ENCODE measurements around the gene GPBP1L1. TPM values are rescaled to one million over a fixed set of nuclear protein-coding genes. Genes with fewer than 3 reads are reported as not detected.

Gene GPBP1L1
- total and polyA plus RNA-seq, 9 of the 15 experiments (the other 6 are each of a cell fraction or from before 2014, with no cell fraction given), result 86.0 to 216 (median 138) TPM

DNA sequence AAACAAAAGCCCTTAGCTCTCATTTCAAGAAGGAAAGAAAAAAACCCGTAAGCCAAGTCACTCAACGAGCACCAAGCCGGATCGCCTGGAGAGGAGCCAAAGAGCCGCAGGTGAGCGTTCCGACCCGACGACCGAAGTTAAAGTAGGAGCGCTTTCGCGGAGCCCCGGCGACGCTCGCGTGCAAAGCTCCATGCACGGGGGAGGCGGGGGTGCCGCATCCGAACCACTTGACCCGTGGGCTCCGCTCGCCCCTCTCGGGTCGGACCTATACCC, 382 bp downstream of the GPBP1L1 start (continued):
- TF ChIP-seq ARID3A (IDR thresholded peaks at IDR 0.05; ENCODE audit: borderline replicate concordance, low read depth, low read length), result no peak
- no peak for TF ChIP-seq MEIS2 (IDR thresholded peaks at IDR 0.05; ENCODE audit: partially characterized antibody)
- no peak for TF ChIP-seq HNRNPH1 (optimal IDR thresholded peaks at IDR 0.05; ENCODE audit: low read depth, low read length)
- no peak for TF ChIP-seq TFE3 (CRISPR knock-in tag; IDR thresholded peaks at IDR 0.05)
- peak; percentile 60; the same call in 1 of the 2 replicates for TF ChIP-seq CBFB (CRISPR knock-in tag; IDR thresholded peaks at IDR 0.05)
- no peak for TF ChIP-seq LARP7 (IDR thresholded peaks at IDR 0.05)
- no peak for TF ChIP-seq ZNF134 (CRISPR knock-in tag; conservative IDR thresholded peaks at IDR 0.05)
- TF ChIP-seq BACH1 (tag; IDR thresholded peaks at IDR 0.05), result no peak
- TF ChIP-seq ZNF696 (CRISPR knock-in tag; conservative IDR thresholded peaks at IDR 0.05), result no peak
- TF ChIP-seq TCF3 (CRISPR knock-in tag; IDR thresholded peaks at IDR 0.05), result no peak; the same call in 1 of the 2 replicates
- TF ChIP-seq ZNF347 (CRISPR knock-in tag; IDR thresholded peaks at IDR 0.05; ENCODE audit: low read depth), result no peak
- no peak for TF ChIP-seq ZNF133 (CRISPR knock-in tag; IDR thresholded peaks at IDR 0.05)
- TF ChIP-seq BRD9 (IDR thresholded peaks at IDR 0.05; ENCODE audit: low read depth, partially characterized antibody), result peak; percentile 37
- TF ChIP-seq EZH2 (IDR thresholded peaks at IDR 0.05; ENCODE audit: borderline replicate concordance, low read depth, low read length), result no peak
- TF ChIP-seq MCM5 (IDR thresholded peaks at IDR 0.05; ENCODE audit: low read depth), result no peak
- TF ChIP-seq CTBP1 (IDR thresholded peaks at IDR 0.05; ENCODE audit: borderline replicate concordance), result no peak
- TF ChIP-seq BHLHE40 (IDR thresholded peaks at IDR 0.05; ENCODE audit: low read length), result peak; percentile 45; the same call in 1 of the 2 replicates
- no peak for TF ChIP-seq PHTF2 (CRISPR knock-in tag; IDR thresholded peaks at IDR 0.05)
- no peak for TF ChIP-seq ZSCAN32 (CRISPR knock-in tag; IDR thresholded peaks at IDR 0.05)
- TF ChIP-seq KDM2B (CRISPR knock-in tag; IDR thresholded peaks at IDR 0.05), result no peak
- no peak for TF ChIP-seq HNRNPLL (IDR thresholded peaks at IDR 0.05; ENCODE audit: low read depth, low read length, poor library complexity, severe bottlenecking)
- TF ChIP-seq CBX5 (IDR thresholded peaks at IDR 0.05; ENCODE audit: borderline replicate concordance, low read depth), result no peak
- no peak for TF ChIP-seq GMEB1 (CRISPR knock-in tag; IDR thresholded peaks at IDR 0.05)
- no peak for TF ChIP-seq NFIX (CRISPR knock-in tag; IDR thresholded peaks at IDR 0.05; ENCODE audit: low read depth)
- TF ChIP-seq, protein P1, sequence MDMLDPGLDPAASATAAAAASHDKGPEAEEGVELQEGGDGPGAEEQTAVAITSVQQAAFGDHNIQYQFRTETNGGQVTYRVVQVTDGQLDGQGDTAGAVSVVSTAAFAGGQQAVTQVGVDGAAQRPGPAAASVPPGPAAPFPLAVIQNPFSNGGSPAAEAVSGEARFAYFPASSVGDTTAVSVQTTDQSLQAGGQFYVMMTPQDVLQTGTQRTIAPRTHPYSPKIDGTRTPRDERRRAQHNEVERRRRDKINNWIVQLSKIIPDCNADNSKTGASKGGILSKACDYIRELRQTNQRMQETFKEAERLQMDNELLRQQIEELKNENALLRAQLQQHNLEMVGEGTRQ (CRISPR knock-in tag; IDR thresholded peaks at IDR 0.05), result no peak
- no peak for TF ChIP-seq ZNF124 (CRISPR knock-in tag; IDR thresholded peaks at IDR 0.05)
- TF ChIP-seq SMAD2 (IDR thresholded peaks at IDR 0.05; ENCODE audit: low read depth, low read length), result no peak
- no peak for TF ChIP-seq SIN3B (IDR thresholded peaks at IDR 0.05; ENCODE audit: low read depth)

Measured in K562 (cell line).